22Rv1 (cell line): ENCODE data around the gene EIF2D.

ENCODE experiments used
- ZFX ChIP-seq: fragments of 450-650 bp; IDR thresholded peaks from 2 replicates; pipeline ENCODE4 v1.6.1; 2017; ENCODE audit warnings: antibody characterized with exemption, borderline replicate concordance
- TF ChIP-seq, protein P1 (sequence below): fragments of 450-650 bp; IDR thresholded peaks from 2 replicates; pipeline ENCODE4 v1.5.1; 2017; ENCODE audit warnings: mild to moderate bottlenecking

GRCh38 chr1:206587904-206588303, 24.4 kb downstream of the EIF2D start:
- TF ChIP-seq, protein P1, sequence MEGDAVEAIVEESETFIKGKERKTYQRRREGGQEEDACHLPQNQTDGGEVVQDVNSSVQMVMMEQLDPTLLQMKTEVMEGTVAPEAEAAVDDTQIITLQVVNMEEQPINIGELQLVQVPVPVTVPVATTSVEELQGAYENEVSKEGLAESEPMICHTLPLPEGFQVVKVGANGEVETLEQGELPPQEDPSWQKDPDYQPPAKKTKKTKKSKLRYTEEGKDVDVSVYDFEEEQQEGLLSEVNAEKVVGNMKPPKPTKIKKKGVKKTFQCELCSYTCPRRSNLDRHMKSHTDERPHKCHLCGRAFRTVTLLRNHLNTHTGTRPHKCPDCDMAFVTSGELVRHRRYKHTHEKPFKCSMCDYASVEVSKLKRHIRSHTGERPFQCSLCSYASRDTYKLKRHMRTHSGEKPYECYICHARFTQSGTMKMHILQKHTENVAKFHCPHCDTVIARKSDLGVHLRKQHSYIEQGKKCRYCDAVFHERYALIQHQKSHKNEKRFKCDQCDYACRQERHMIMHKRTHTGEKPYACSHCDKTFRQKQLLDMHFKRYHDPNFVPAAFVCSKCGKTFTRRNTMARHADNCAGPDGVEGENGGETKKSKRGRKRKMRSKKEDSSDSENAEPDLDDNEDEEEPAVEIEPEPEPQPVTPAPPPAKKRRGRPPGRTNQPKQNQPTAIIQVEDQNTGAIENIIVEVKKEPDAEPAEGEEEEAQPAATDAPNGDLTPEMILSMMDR, result no peak
- TF ChIP-seq ZFX, result no peak
